Muscle of leg (tissue), 11 donors: ENCODE measurements around the gene UQCRC2. TPM values are rescaled to one million over a fixed set of nuclear protein-coding genes. Genes with fewer than 3 reads are reported as not detected.

Experiments
- DNase-seq: peaks from one replicate; pipeline ENCODE4 v3.0.0; 2013
- H3K27ac ChIP-seq: one replicate; pipeline ENCODE4 v1.5.1; 2013; ENCODE audit warnings: mild to moderate bottlenecking, low read length, control low read depth
- H3K27me3 ChIP-seq: one replicate; pipeline ENCODE4 v1.6.1; 2013; ENCODE audit warnings: low read length; ENCODE audit not compliant: control insufficient read depth, insufficient read depth
- H3K36me3 ChIP-seq: one replicate; pipeline ENCODE4 v1.6.1; 2013; ENCODE audit warnings: low read length; ENCODE audit not compliant: control insufficient read depth, insufficient read depth
- H3K4me1 ChIP-seq: one replicate; pipeline ENCODE4 v1.6.1; 2013; ENCODE audit warnings: low read length; ENCODE audit not compliant: control insufficient read depth, insufficient read depth
- H3K4me3 ChIP-seq: one replicate; pipeline ENCODE4 v1.5.1; 2013; ENCODE audit warnings: low read length, control low read depth
- H3K9me3 ChIP-seq: replicated peaks from 2 replicates; pipeline ENCODE4 v1.6.1; 2013; ENCODE audit warnings: low read depth, low read length; ENCODE audit not compliant: control insufficient read depth
- WGBS: methylation state at CpG from one replicate; pipeline ENCODE4 v1.1.5; 2013; ENCODE audit warnings: missing lambda C conversion rate; ENCODE audit not compliant: insufficient coverage; 5-methylcytosine and 5-hydroxymethylcytosine counted together
- polyA plus RNA-seq, 8 donors: library from polyadenylated mRNA; unstranded; fragments of 120-200 nt; gene quantifications; one replicate each; pipeline versions ENCODE4 v1.2.1 to v1.2.3, GENCODE V29; 2013; ENCODE audit warnings: inconsistent platforms in 1 of 8, low replicate concordance in 1 of 8; ENCODE audit not compliant: insufficient read length in 8 of 8, insufficient read depth in 1 of 8
- total RNA-seq: library from RNA; stranded (reverse); fragments of 120-200 nt; gene quantifications from one replicate; pipeline ENCODE4 v1.2.4, GENCODE V29; 2013

The UQCRC2 gene
- total and polyA plus RNA-seq, 9 donors = 240 to 324 (median 277) TPM

DNA sequence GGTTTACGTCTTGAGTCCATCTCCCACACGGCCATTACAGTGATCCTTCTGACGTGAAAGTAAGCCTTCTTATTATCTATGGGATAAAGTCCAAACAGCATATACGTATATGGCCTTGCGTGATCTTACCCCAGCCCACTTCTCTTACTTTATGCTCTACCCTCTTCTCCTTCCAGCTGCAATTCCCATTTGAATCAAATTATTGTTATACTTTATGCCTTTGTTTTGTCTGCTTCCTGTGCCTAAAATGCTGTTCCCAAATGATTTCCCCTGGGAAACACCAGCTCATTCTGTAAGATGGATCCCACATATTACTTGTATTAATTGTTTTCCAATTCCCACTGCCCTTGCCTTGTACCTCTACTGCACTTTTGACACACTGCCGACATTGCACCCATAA is 11.2 kb downstream of the UQCRC2 start:
- WGBS = 72% methylated on average over 4 of the region's 6 CpGs
- Histone ChIP-seq H3K9me3 (no peaks in the 10 kb centered on the region), H3K4me3 (no peak overlapping the region), H3K27ac (no peak overlapping the region), H3K27me3 (no peaks in the 10 kb centered on the region), H3K4me1 (no peaks in the 10 kb centered on the region), H3K36me3 (peaks cover 64% of the 10 kb centered on the region)
- no peak for DNase-seq

DNA sequence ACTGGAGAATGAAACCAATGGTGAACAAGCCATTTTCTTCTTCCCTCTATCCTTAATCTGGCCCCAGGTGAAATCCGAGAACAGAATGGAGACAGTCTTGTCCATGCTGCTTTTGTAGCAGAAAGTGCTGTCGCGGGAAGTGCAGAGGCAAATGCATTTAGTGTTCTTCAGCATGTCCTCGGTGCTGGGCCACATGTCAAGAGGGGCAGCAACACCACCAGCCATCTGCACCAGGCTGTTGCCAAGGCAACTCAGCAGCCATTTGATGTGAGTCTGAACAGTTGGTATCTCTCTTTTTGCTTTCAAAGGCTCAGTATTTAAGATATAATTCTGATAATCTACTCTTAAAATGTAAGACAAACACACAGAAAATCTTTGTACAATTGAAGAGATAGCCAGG is 18.7 kb downstream of the UQCRC2 start:
- Histone ChIP-seq H3K27me3 (no peaks in the 10 kb centered on the region), H3K4me3 (no peak overlapping the region), H3K4me1 (no peaks in the 10 kb centered on the region), H3K9me3 (no peaks in the 10 kb centered on the region), H3K36me3 (peaks cover 60% of the 10 kb centered on the region), H3K27ac (no peak overlapping the region)
- DNase-seq = no peak
- WGBS = 87% methylated on average over 3 of the region's 4 CpGs

DNA sequence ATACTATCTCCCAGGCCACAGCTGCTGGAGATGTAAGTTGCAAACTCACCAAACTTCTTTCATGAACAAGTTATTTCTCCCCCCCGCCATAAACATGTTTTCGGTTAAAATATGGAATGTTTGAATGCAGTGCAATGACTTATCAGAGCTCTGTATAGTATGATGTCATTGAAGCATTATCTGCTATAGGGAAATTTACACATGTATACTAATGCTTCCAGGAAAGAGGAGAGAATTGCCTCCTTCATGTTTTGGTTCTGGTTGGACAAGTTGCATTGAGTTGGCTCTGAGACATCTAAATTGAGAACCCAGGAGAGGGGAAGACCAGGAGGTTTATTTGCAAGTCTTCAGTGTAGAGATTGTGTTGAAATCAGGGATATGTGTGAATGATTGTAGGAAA is 20.8 kb downstream of the UQCRC2 start:
- Histone ChIP-seq H3K4me3 (no peak overlapping the region), H3K27me3 (no peaks in the 10 kb centered on the region), H3K9me3 (no peaks in the 10 kb centered on the region), H3K36me3 (peaks cover 62% of the 10 kb centered on the region), H3K4me1 (no peaks in the 10 kb centered on the region), H3K27ac (no peak overlapping the region)
- no CpG with 5 or more reads among the region's 2 CpGs for WGBS
- no peak for DNase-seq

DNA sequence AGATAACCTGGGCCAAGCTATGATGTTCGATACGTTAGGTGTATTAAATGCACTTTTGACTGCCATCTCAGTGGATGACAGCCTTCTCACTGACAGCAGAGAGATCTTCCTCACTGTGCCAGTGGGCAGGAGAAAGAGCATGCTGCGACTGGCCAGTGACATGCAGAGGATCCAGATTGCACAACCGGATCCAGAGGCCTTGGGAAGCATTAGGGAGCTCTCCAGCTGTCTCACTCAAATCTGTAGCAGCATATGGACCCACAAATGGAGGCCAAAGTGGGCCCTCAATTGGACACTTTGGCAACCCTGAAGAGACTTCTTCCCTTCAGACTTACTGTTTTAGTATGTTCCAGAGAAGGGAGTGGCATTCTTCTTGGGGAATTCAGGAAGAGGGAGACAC is 26.9 kb downstream of the UQCRC2 start:
- Histone ChIP-seq H3K9me3 (no peaks in the 10 kb centered on the region), H3K36me3 (peaks cover 63% of the 10 kb centered on the region), H3K4me1 (no peaks in the 10 kb centered on the region), H3K27ac (no peak overlapping the region), H3K27me3 (no peaks in the 10 kb centered on the region), H3K4me3 (no peak overlapping the region)
- no peak for DNase-seq
- 97% methylated on average over 4 of the region's 4 CpGs for WGBS

DNA sequence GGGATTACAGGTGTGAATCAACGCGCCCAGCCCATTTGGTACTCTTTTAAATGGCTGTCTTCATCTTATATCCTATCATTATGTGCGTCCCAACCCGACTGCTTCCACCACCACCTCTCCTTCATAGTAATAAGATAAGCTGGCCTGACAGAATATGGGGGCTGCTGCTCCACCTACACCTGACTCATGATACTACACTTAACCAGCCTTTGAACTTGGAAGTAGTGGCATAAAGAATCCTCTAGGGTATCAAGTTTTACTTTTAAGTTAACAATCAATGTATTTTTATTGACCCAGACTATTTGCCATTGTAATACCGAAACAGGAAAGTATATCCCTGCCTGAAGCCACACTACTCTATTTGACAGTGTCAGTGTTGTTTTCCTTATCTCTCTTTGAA is 28.9 kb downstream of the UQCRC2 start:
- peaks cover 50% of the 10 kb centered on the region for H3K36me3 ChIP-seq
- WGBS = 95% methylated on average over 3 of the region's 5 CpGs
- DNase-seq = no peak
- H3K27ac ChIP-seq = no peak overlapping the region
- no peaks in the 10 kb centered on the region for H3K4me1 ChIP-seq
- H3K4me3 ChIP-seq = no peak overlapping the region
- no peaks in the 10 kb centered on the region for H3K27me3 ChIP-seq
- H3K9me3 ChIP-seq = no peaks in the 10 kb centered on the region

DNA sequence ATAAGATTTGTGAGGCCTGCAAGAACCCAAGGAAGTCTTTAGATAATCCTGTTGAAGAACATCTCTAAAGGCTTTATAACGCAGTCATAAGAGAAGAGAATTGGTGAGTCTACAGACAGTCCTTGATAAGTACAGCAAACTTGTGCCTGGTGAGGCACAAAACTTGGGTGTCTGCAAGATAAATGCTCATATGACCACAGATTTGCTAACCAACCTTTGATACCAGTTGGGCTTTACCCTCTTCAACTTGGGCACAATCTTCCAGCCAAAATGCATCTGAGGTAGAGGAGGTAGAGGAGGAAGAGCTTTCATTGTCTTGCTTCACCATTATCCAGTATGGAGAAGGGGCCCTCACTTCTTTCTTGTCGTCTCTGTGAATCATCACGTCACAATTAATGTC is 30.9 kb downstream of the UQCRC2 start:
- H3K4me3 ChIP-seq = no peak overlapping the region
- 71% methylated on average over 1 of the region's 3 CpGs for WGBS
- H3K4me1 ChIP-seq = no peaks in the 10 kb centered on the region
- H3K36me3 ChIP-seq = peaks cover 39% of the 10 kb centered on the region
- DNase-seq = no peak
- H3K27me3 ChIP-seq = no peaks in the 10 kb centered on the region
- no peaks in the 10 kb centered on the region for H3K9me3 ChIP-seq
- H3K27ac ChIP-seq = no peak overlapping the region

DNA sequence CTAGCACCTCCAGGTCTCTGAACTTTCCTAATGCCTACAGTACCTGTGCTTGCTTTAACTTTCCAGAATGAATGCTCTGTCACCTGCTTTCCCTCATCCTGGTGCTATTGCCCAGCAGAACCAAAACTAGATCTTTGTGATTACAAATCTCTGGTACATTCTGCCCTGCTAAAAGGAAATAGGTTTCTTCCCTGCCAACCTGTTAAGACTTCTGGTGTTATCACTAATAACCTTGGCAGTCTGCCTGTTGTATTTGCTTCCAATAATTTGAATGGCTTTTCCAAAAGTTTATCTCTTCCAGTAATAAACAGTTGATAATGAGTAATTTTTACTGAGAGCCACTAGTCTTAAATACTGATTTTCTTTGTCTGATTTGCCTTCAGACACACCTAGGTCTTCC is 32.4 kb downstream of the UQCRC2 start:
- H3K27me3 ChIP-seq = no peaks in the 10 kb centered on the region
- DNase-seq = no peak
- no peaks in the 10 kb centered on the region for H3K9me3 ChIP-seq
- no peak overlapping the region for H3K4me3 ChIP-seq
- peaks cover 26% of the 10 kb centered on the region for H3K36me3 ChIP-seq
- H3K27ac ChIP-seq = no peak overlapping the region
- H3K4me1 ChIP-seq = no peaks in the 10 kb centered on the region

DNA sequence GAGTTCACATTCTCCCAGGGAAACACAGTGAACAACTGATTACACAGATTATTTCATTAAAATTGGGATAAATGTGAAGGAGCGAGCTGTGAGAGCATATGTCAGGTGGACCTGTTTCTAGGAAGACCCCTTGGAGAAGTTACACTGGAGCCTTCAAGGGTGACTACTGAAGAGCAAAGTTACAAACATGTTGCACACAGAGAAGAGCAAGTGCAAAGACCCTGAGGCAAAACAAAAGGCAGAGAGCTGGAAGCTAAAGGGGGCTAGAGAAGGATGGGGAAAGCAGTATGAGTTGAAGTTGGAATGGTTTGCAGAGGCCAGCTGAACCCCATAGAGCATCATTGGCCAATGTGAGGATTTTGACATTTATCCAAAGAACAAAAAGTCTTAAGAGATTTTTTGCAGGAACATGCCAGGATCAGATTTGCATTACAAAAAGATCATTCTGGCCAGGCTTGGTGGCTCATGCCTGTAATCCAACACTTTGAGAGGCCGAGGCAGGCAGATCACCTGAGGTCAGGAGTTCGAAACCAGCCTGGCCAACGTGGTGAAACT is 33.6 kb downstream of the UQCRC2 start:
- Histone ChIP-seq H3K4me1 (no peaks in the 10 kb centered on the region), H3K9me3 (no peaks in the 10 kb centered on the region), H3K27ac (no peak overlapping the region), H3K36me3 (peaks cover 20% of the 10 kb centered on the region), H3K27me3 (no peaks in the 10 kb centered on the region), H3K4me3 (no peak overlapping the region)
- 87% methylated on average over 3 of the region's 4 CpGs for WGBS
- DNase-seq = no peak

DNA sequence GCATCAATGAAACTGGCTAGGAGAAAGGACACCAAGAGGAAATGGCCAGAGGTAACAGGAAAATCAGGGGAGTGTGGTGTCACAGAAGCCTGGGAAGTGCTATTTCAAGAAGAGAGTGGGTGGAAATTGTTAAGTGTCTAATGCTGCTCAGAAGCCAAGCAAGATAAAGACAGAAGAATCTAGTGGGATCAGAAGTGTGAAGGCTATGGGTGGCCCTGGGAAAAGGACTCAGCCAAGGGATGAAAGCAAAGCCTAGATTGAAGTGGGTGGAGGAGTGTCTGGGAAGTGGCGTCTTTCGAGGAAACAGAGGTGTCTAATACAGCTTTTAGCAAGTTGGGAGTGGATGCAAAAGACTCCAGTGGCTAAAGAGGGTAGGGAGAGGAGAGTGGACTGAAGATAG is 34.3 kb downstream of the UQCRC2 start:
- Histone ChIP-seq H3K4me3 (no peak overlapping the region), H3K4me1 (no peaks in the 10 kb centered on the region), H3K27ac (no peak overlapping the region), H3K36me3 (peaks cover 14% of the 10 kb centered on the region), H3K27me3 (no peaks in the 10 kb centered on the region), H3K9me3 (no peaks in the 10 kb centered on the region)
- no peak for DNase-seq
- WGBS = 84% methylated on average over 2 of the region's 2 CpGs

DNA sequence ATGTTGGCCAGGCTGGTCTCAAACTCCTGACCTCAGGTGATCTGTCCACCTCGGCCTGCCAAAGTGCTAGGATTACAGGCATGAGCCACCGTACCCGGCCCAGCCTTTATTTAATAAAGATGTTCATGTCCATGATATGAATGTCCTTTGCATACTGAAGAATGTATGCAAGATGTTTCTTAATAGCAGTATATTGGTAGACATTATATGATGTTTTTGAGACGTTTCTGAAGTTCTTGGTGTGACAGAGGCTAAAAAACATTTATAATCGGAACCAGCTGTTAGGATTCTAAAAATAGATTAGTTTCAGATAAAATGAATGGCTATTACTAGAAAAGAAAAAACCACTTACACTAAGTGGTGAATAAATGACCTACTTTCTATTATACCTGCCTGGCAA is 36.0 kb downstream of the UQCRC2 start:
- no peaks in the 10 kb centered on the region for H3K4me1 ChIP-seq

DNA sequence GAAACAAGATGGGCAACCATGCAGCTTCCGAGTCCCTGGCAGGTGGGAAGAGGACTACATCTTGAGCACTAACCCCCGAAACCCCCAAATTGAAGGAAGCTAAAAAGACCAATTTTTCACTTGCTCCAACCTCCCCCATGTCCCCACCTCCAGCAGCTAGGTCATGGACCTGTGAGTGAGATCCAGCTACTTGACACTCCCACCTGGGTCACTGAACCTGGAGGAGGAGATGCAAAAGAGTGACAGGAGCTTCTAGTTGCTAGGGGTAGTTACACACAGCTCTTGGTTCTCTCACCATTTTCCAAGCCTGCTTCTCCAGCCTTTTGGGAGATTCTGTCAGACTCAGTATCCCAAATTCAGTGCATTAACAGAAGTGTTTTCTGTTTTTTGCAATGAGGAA is 36.6 kb downstream of the UQCRC2 start:
- no CpG with 5 or more reads among the region's 2 CpGs for WGBS
- Histone ChIP-seq H3K27ac (no peak overlapping the region), H3K27me3 (no peaks in the 10 kb centered on the region), H3K4me3 (no peak overlapping the region), H3K9me3 (no peaks in the 10 kb centered on the region), H3K36me3 (peaks cover 3% of the 10 kb centered on the region), H3K4me1 (no peaks in the 10 kb centered on the region)
- no peak for DNase-seq

More for the DNA sequence above, 36.0 kb downstream of the UQCRC2 start:
- H3K36me3 ChIP-seq = peaks cover 6% of the 10 kb centered on the region
- no peak for DNase-seq
- no peak overlapping the region for H3K27ac ChIP-seq
- H3K27me3 ChIP-seq = no peaks in the 10 kb centered on the region
- no peak overlapping the region for H3K4me3 ChIP-seq
- WGBS = no CpG with 5 or more reads among the region's 5 CpGs
- H3K9me3 ChIP-seq = no peaks in the 10 kb centered on the region
